ENCODE data around the gene DNAH14. TPM values are rescaled to one million over a fixed set of nuclear protein-coding genes. Genes with fewer than 3 reads are reported as not detected.

DNAH14 gene
- total RNA-seq, 2 donors from 2014 or later = 5.8 to 7.7 TPM

- DNase-seq (ENCODE audit: low spot score) = no peak
- Histone ChIP-seq H3K4me1 (no peaks in the 10 kb centered on the region), H3K27ac (no peak overlapping the region)
These were observed 505.6 kb downstream of the DNAH14 start for GRCh38 chr1:225435076-225435475.

GRCh38 chr1:225435487-225435886, 506.0 kb downstream of the DNAH14 start:
- TF ChIP-seq CTCF (IDR thresholded peaks at IDR 0.05) = no peak
- Histone ChIP-seq H3K36me3 (no peaks in the 10 kb centered on the region), H3K27me3 (no peaks in the 10 kb centered on the region), H3K27ac (peak overlapping the region in 1 of 2 donors; percentile 48), H3K4me1 (no peaks in the 10 kb centered on the region), H3K4me3 (no peak overlapping the region), H3K9me3 (no peaks in the 10 kb centered on the region)
- DNase-seq (ENCODE audit: low spot score) = no peak

More at GRCh38 chr1:225435076-225435475, 505.6 kb downstream of the DNAH14 start:
- H3K27me3 ChIP-seq = no peaks in the 10 kb centered on the region
- TF ChIP-seq CTCF (IDR thresholded peaks at IDR 0.05) = no peak
- no peaks in the 10 kb centered on the region for H3K36me3 ChIP-seq
- no peak overlapping the region for H3K4me3 ChIP-seq
- no peaks in the 10 kb centered on the region for H3K9me3 ChIP-seq

- no peaks in the 10 kb centered on the region for H3K27me3 ChIP-seq
- DNase-seq (ENCODE audit: low spot score) = no peak
- no peaks in the 10 kb centered on the region for H3K4me1 ChIP-seq
- no peak overlapping the region for H3K4me3 ChIP-seq
- no peaks in the 10 kb centered on the region for H3K36me3 ChIP-seq
- TF ChIP-seq CTCF (IDR thresholded peaks at IDR 0.05) = no peak
- no peaks in the 10 kb centered on the region for H3K9me3 ChIP-seq
- peak overlapping the region; percentile 17 to 48 for H3K27ac ChIP-seq
These were observed 506.5 kb downstream of the DNAH14 start for GRCh38 chr1:225435957-225436392.

GRCh38 chr1:225437710-225438437, 508.4 kb downstream of the DNAH14 start:
- Histone ChIP-seq H3K27me3 (no peaks in the 10 kb centered on the region), H3K36me3 (no peaks in the 10 kb centered on the region), H3K4me3 (no peak overlapping the region), H3K4me1 (peaks cover 0 to 6% of the 10 kb centered on the region in 2 donors), H3K9me3 (no peaks in the 10 kb centered on the region), H3K27ac (no peak overlapping the region)
- peak in 1 of 2 donors; percentile 50 for TF ChIP-seq CTCF (IDR thresholded peaks at IDR 0.05)
- DNase-seq (ENCODE audit: low spot score) = no peak

GRCh38 chr1:225440380-225441221, 511.1 kb downstream of the DNAH14 start:
- H3K9me3 ChIP-seq = no peaks in the 10 kb centered on the region
- H3K4me1 ChIP-seq = peaks cover 0 to 31% of the 10 kb centered on the region in 2 donors
- DNase-seq (ENCODE audit: low spot score) = peak; percentile 46
- no peak overlapping the region for H3K27ac ChIP-seq
- TF ChIP-seq CTCF (IDR thresholded peaks at IDR 0.05) = no peak
- no peaks in the 10 kb centered on the region for H3K36me3 ChIP-seq
- no peaks in the 10 kb centered on the region for H3K27me3 ChIP-seq
- no peak overlapping the region for H3K4me3 ChIP-seq

Measured in right atrium auricular region (tissue), 2 donors.